Measurements from ENCODE around the gene UNG.

DNA sequence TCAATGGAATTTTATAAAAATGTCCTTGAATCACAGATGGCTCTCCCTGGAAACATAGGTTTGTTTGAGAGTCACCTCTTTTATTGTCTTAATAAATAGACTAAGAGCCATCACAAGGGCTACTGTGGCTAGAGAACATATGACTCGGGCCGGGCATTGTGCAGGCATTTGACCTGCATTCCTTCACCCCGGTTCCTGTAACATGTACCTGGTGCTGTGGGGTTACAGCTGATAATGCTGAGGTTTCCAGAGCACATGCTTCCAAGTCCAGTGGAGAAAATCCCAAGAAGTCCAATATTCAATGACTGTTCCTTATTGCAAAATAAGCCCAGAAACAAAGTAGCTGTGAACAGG, 18.0 kb downstream of the UNG start:
- TF ChIP-seq, protein P1, sequence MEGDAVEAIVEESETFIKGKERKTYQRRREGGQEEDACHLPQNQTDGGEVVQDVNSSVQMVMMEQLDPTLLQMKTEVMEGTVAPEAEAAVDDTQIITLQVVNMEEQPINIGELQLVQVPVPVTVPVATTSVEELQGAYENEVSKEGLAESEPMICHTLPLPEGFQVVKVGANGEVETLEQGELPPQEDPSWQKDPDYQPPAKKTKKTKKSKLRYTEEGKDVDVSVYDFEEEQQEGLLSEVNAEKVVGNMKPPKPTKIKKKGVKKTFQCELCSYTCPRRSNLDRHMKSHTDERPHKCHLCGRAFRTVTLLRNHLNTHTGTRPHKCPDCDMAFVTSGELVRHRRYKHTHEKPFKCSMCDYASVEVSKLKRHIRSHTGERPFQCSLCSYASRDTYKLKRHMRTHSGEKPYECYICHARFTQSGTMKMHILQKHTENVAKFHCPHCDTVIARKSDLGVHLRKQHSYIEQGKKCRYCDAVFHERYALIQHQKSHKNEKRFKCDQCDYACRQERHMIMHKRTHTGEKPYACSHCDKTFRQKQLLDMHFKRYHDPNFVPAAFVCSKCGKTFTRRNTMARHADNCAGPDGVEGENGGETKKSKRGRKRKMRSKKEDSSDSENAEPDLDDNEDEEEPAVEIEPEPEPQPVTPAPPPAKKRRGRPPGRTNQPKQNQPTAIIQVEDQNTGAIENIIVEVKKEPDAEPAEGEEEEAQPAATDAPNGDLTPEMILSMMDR (IDR thresholded peaks at IDR 0.05), result no peak
- TF ChIP-seq POLR2A (IDR thresholded peaks at IDR 0.05), result no peak
